HepG2 (cell line): ENCODE results near the gene TMC4. TPM values are rescaled to one million over a fixed set of nuclear protein-coding genes. Genes with fewer than 3 reads are reported as not detected.

Source experiments
- AGO2 ChIP-seq: fragments of 200-400 bp; formaldehyde crosslinking; optimal IDR thresholded peaks from 2 replicates; pipeline ENCODE3; 2017; ENCODE audit warnings: mild to moderate bottlenecking, low read depth, low read length, moderate library complexity
- ARNT2 ChIP-seq: sonication (generic); formaldehyde crosslinking; IDR thresholded peaks from 2 replicates; pipeline ENCODE4 v1.8.0; 2022; ENCODE audit warnings: mild to moderate bottlenecking, low read depth, missing genetic modification reagents, moderate library complexity
- CAMTA2 ChIP-seq: sonication (generic); formaldehyde crosslinking; IDR thresholded peaks from 2 replicates; pipeline ENCODE4 v1.4.0; 2020; ENCODE audit warnings: mild to moderate bottlenecking, missing genetic modification reagents, borderline replicate concordance
- CREM ChIP-seq, 2 experiments: sonication (generic) in 1 of 2; formaldehyde crosslinking in 1 of 2; IDR thresholded peaks; 2 replicates each; pipeline versions ENCODE4 v1.4.0 to v1.6.1; 2016 to 2020; ENCODE audit warnings: antibody characterized with exemption in 1 of 2, mild to moderate bottlenecking in 1 of 2, missing genetic modification reagents in 1 of 2
- FOXK1 ChIP-seq: sonication (generic); formaldehyde crosslinking; IDR thresholded peaks from 2 replicates; pipeline ENCODE4 v1.4.0; 2020; ENCODE audit warnings: low read depth, missing genetic modification reagents, borderline replicate concordance
- KAT2B ChIP-seq: fragments of 150-350 bp; IDR thresholded peaks from 2 replicates; pipeline ENCODE4 v1.6.1; 2014; ENCODE audit warnings: low read depth, low read length, borderline replicate concordance
- MIER3 ChIP-seq: IDR thresholded peaks from 2 replicates; pipeline ENCODE4 v1.6.1; 2016; ENCODE audit warnings: missing compliant biosample characterization, borderline replicate concordance
- MXI1 ChIP-seq: IDR thresholded peaks from 3 replicates; pipeline ENCODE4 v1.6.1; 2012; ENCODE audit warnings: low read depth, low read length, inconsistent platforms, borderline replicate concordance
- PHF8 ChIP-seq: sonication (generic); formaldehyde crosslinking; IDR thresholded peaks from 2 replicates; pipeline ENCODE4 v1.5.0; 2020; ENCODE audit warnings: missing genetic modification reagents
- POLR2A ChIP-seq, 2 experiments: IDR thresholded peaks; 2 replicates each; pipeline ENCODE4 v1.6.1; 2011; ENCODE audit warnings: low read depth in 2 of 2, low read length in 2 of 2, mild to moderate bottlenecking in 1 of 2, moderate library complexity in 1 of 2; ENCODE audit not compliant: insufficient read depth in 1 of 2
- SKI ChIP-seq: fragments of 450-650 bp; IDR thresholded peaks from one replicate; pipeline ENCODE4 v1.6.1; 2018; ENCODE audit warnings: mild to moderate bottlenecking; ENCODE audit not compliant: partially characterized antibody
- ZNF180 ChIP-seq: sonication (generic); formaldehyde crosslinking; IDR thresholded peaks from 2 replicates; pipeline ENCODE4 v1.4.0; 2020; ENCODE audit warnings: low read depth, missing genetic modification reagents, borderline replicate concordance
- ZNF605 ChIP-seq: sonication (generic); formaldehyde crosslinking; IDR thresholded peaks from 2 replicates; pipeline ENCODE4 v1.8.0; 2022; ENCODE audit warnings: mild to moderate bottlenecking, missing genetic modification reagents
- ZNF878 ChIP-seq: sonication (generic); formaldehyde crosslinking; IDR thresholded peaks from 2 replicates; pipeline ENCODE4 v1.8.1; 2023; ENCODE audit warnings: mild to moderate bottlenecking, missing genetic modification reagents, moderate library complexity
- ZZZ3 ChIP-seq: sonication (generic); formaldehyde crosslinking; IDR thresholded peaks from 2 replicates; pipeline ENCODE4 v1.4.0; 2020; ENCODE audit warnings: missing genetic modification reagents, mild to moderate bottlenecking, borderline replicate concordance
- polyA plus RNA-seq, 8 experiments: library from polyadenylated mRNA; depleted of rRNA in 3 of 8; stranded (reverse) in 7 of 8; unstranded in 1 of 8; fragments of >200 nt; fragmentation: Illumina TruSeq in 4 of 8; extraction: Trizol in 4 of 8; gene quantifications; 2 replicates each; pipeline versions ENCODE4 v1.2.1 to v1.2.3, GENCODE V29; 2011 to 2016; ENCODE audit warnings: low read depth in 4 of 8, missing spikeins in 1 of 8, mixed read lengths in 1 of 8; ENCODE audit not compliant: insufficient read depth in 1 of 8
- total RNA-seq, 5 experiments: library from RNA; depleted of rRNA; stranded (reverse); fragments of >200 nt; fragmentation: Illumina TruSeq; extraction: Trizol; gene quantifications; 2 replicates each; pipeline ENCODE4 v1.2.3, GENCODE V29; 2016; ENCODE audit warnings: low read depth in 1 of 5
- TF ChIP-seq, protein P1 (sequence below): sonication (generic); formaldehyde crosslinking; IDR thresholded peaks from 2 replicates; pipeline ENCODE4 v1.4.0; 2020; ENCODE audit warnings: missing genetic modification reagents
- TF ChIP-seq, protein P2 (sequence below): sonication (generic); formaldehyde crosslinking; IDR thresholded peaks from 2 replicates; pipeline ENCODE4 v1.4.0; 2020; ENCODE audit warnings: mild to moderate bottlenecking, missing genetic modification reagents
- TF ChIP-seq, protein P3 (sequence below): sonication (generic); formaldehyde crosslinking; IDR thresholded peaks from 2 replicates; pipeline ENCODE4 v1.5.0; 2020; ENCODE audit warnings: missing genetic modification reagents
- TF ChIP-seq, protein P4 (sequence below): IDR thresholded peaks from 2 replicates; pipeline ENCODE4 v1.6.1; 2016; ENCODE audit warnings: mild to moderate bottlenecking
- TF ChIP-seq, protein P5 (sequence below): sonication (generic); formaldehyde crosslinking; IDR thresholded peaks from 2 replicates; pipeline ENCODE4 v1.5.0; 2020; ENCODE audit warnings: missing genetic modification reagents, mild to moderate bottlenecking, borderline replicate concordance
- TF ChIP-seq, protein P6 (sequence below): conservative IDR thresholded peaks from 2 replicates; pipeline ENCODE4 v1.6.1; 2018; ENCODE audit warnings: missing genetic modification reagents

The TMC4 gene
- total and polyA plus RNA-seq, 2 of the 13 experiments (the other 11 are each of a cell fraction or from before 2014, with no cell fraction given) = 0.13 to 0.24 TPM

DNA sequence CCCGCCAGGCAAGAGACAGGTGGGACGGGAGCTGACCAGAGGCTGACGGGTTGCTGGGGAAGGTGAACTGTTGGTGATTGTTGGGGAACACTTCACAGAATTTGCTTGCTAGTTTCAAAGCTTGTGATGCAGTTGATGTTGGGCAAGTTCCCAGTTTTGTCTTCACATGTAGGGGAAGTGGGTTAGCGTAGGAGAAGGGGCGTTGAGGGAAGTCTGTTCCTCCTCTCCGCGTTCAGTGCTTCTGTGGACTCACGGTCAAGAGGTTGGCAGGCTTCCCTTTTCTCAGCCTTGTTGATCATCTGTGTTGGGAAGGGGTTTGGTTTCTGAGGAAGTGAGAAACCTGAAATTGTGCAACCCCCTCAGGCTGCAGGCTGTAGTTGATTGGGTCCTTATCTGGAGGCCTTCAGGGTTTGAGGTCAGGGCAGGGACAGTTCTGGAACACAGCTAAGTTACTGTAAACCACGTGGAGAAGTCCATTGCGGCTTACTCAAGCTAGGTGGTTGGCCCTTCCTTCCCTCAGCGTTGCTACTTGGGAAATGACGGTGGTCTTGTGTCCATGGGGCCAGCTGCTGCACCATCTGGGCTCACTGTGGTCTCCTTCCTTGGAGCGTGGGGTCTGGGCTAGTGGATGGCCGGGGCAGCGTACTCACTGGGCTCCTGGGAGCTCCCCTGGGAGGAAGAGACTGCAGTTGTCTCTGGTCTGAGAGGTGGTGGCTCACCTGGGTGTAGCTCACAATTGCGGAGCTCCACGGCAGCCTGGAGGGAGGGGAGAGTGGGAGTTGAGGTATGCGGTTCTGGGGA, 35.2 kb upstream of the TMC4 start (continued):
- TF ChIP-seq CAMTA2 (CRISPR knock-in tag) (no peak), KAT2B (no peak), SKI (no peak), CREM (IDR thresholded peaks at IDR 0.05) (0 out of 2 replicates have a peak, but pooled peaks have one; percentile 9), CREM (CRISPR knock-in tag; IDR thresholded peaks at IDR 0.05) (no peak), MIER3 (CRISPR knock-in tag) (no peak), ZNF878 (CRISPR knock-in tag) (no peak), MXI1 (0 out of 3 replicates have a peak, but pooled peaks have one; percentile 9), ZZZ3 (CRISPR knock-in tag) (no peak), ZNF605 (CRISPR knock-in tag) (no peak), AGO2 (peak; percentile 34), PHF8 (CRISPR knock-in tag) (peak; percentile 19; the same call in 1 of the 2 replicates), POLR2A (IDR thresholded peaks at IDR 0.05; ENCODE audit: insufficient read depth in 1 of 2, low read depth in 2 of 2, low read length in 2 of 2) (peak; percentile 70 to 83), ARNT2 (CRISPR knock-in tag) (0 out of 2 replicates have a peak, but pooled peaks have one; percentile 33), FOXK1 (CRISPR knock-in tag) (peak; percentile 35; the same call in 1 of the 2 replicates), ZNF180 (no peak)
- TF ChIP-seq, protein P1, sequence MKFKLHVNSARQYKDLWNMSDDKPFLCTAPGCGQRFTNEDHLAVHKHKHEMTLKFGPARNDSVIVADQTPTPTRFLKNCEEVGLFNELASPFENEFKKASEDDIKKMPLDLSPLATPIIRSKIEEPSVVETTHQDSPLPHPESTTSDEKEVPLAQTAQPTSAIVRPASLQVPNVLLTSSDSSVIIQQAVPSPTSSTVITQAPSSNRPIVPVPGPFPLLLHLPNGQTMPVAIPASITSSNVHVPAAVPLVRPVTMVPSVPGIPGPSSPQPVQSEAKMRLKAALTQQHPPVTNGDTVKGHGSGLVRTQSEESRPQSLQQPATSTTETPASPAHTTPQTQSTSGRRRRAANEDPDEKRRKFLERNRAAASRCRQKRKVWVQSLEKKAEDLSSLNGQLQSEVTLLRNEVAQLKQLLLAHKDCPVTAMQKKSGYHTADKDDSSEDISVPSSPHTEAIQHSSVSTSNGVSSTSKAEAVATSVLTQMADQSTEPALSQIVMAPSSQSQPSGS = no peak; the same call in 1 of the 2 replicates
- TF ChIP-seq, protein P2, sequence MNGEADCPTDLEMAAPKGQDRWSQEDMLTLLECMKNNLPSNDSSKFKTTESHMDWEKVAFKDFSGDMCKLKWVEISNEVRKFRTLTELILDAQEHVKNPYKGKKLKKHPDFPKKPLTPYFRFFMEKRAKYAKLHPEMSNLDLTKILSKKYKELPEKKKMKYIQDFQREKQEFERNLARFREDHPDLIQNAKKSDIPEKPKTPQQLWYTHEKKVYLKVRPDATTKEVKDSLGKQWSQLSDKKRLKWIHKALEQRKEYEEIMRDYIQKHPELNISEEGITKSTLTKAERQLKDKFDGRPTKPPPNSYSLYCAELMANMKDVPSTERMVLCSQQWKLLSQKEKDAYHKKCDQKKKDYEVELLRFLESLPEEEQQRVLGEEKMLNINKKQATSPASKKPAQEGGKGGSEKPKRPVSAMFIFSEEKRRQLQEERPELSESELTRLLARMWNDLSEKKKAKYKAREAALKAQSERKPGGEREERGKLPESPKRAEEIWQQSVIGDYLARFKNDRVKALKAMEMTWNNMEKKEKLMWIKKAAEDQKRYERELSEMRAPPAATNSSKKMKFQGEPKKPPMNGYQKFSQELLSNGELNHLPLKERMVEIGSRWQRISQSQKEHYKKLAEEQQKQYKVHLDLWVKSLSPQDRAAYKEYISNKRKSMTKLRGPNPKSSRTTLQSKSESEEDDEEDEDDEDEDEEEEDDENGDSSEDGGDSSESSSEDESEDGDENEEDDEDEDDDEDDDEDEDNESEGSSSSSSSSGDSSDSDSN = peak; percentile 51; the same call in 1 of the 2 replicates
- TF ChIP-seq, protein P3, sequence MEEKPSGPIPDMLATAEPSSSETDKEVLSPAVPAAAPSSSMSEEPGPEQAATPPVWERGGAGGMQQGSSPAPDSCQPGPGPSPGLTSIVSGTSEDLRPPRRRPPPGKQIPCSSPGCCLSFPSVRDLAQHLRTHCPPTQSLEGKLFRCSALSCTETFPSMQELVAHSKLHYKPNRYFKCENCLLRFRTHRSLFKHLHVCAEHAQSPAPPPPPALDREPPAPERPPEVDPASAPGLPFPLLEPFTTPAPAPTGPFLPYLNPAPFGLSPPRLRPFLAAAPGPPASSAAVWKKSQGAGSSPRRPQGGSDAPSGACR (CRISPR knock-in tag) = no peak
- TF ChIP-seq, protein P4, sequence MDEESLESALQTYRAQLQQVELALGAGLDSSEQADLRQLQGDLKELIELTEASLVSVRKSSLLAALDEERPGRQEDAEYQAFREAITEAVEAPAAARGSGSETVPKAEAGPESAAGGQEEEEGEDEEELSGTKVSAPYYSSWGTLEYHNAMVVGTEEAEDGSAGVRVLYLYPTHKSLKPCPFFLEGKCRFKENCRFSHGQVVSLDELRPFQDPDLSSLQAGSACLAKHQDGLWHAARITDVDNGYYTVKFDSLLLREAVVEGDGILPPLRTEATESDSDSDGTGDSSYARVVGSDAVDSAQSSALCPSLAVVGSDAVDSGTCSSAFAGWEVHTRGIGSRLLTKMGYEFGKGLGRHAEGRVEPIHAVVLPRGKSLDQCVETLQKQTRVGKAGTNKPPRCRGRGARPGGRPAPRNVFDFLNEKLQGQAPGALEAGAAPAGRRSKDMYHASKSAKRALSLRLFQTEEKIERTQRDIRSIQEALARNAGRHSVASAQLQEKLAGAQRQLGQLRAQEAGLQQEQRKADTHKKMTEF = peak; percentile 65
- TF ChIP-seq, protein P5, sequence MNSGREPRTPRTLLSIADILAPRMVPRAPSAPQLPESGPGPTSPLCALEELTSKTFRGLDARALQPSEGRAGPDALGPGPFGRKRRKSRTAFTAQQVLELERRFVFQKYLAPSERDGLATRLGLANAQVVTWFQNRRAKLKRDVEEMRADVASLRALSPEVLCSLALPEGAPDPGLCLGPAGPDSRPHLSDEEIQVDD (CRISPR knock-in tag) = no peak
- TF ChIP-seq, protein P6, sequence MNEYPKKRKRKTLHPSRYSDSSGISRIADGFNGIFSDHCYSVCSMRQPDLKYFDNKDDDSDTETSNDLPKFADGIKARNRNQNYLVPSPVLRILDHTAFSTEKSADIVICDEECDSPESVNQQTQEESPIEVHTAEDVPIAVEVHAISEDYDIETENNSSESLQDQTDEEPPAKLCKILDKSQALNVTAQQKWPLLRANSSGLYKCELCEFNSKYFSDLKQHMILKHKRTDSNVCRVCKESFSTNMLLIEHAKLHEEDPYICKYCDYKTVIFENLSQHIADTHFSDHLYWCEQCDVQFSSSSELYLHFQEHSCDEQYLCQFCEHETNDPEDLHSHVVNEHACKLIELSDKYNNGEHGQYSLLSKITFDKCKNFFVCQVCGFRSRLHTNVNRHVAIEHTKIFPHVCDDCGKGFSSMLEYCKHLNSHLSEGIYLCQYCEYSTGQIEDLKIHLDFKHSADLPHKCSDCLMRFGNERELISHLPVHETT (CRISPR knock-in tag) = peak; percentile 54; the same call in 1 of the 2 replicates
